Hematopoietic multipotent progenitor cell treated with erythropoietin and hydrocortisone succinate and interleukin-3 and kit ligand, for 8 days (in vitro differentiated cells): ENCODE results near the gene PRG2.

Experiments
- DNase-seq: peaks from one replicate; pipeline ENCODE4 v3.0.0-alpha.2; 2015

PRG2 gene

GRCh38 chr11:57395905-57396623 is 5.6 kb upstream of the PRG2 start:
- DNase-seq = peak; percentile 99

- DNase-seq = peak; percentile 66
These were observed 3.9 kb upstream of the PRG2 start for GRCh38 chr11:57394203-57394965.

- no peak for DNase-seq
These were observed 2.3 kb upstream of the PRG2 start for GRCh38 chr11:57392763-57393105.

GRCh38 chr11:57392066-57392762 is 1.8 kb upstream of the PRG2 start:
- DNase-seq = peak; percentile 90

GRCh38 chr11:57391539-57391938 is 1.1 kb upstream of the PRG2 start:
- DNase-seq = no peak

GRCh38 chr11:57391111-57391510 is 661 bp upstream of the PRG2 start:
- no peak for DNase-seq

- DNase-seq = peak; percentile 80
These were observed 3.0 kb downstream of the PRG2 start for GRCh38 chr11:57387289-57388030.

- DNase-seq = no peak
These were observed 4.1 kb downstream of the PRG2 start for GRCh38 chr11:57386178-57386940.

GRCh38 chr11:57380975-57381374 is 9.5 kb downstream of the PRG2 start, which contains the start of gene PRG3:
Gene PRG3 (minus strand): TSS chr11:57381150. CDS start chr11:57380708, 442 bp downstream.
- DNase-seq = no peak

- DNase-seq = peak; percentile 40
These were observed 10.7 kb downstream of the PRG2 start for GRCh38 chr11:57379732-57380131.

GRCh38 chr11:57378186-57378585 is 12.3 kb downstream of the PRG2 start:
- DNase-seq = no peak

- DNase-seq = no peak
These were observed 13.3 kb downstream of the PRG2 start for GRCh38 chr11:57377107-57377506.

- no peak for DNase-seq
These were observed 14.1 kb downstream of the PRG2 start for GRCh38 chr11:57376095-57377090.

GRCh38 chr11:57375490-57375889 is 15.0 kb downstream of the PRG2 start:
- DNase-seq = no peak

GRCh38 chr11:57374966-57375365 is 15.5 kb downstream of the PRG2 start:
- no peak for DNase-seq

- no peak for DNase-seq
These were observed 17.3 kb downstream of the PRG2 start for GRCh38 chr11:57373146-57373545.

- no peak for DNase-seq
These were observed 19.5 kb downstream of the PRG2 start for GRCh38 chr11:57370941-57371340.

GRCh38 chr11:57370251-57370650 is 20.2 kb downstream of the PRG2 start:
- DNase-seq = no peak

- DNase-seq = no peak
These were observed 21.6 kb downstream of the PRG2 start for GRCh38 chr11:57368845-57369232.

- no peak for DNase-seq
These were observed 22.2 kb downstream of the PRG2 start for GRCh38 chr11:57368106-57368844.
